Amniotic epithelial cell (primary cell): ENCODE measurements around the gene GUCA2B.

Experiments used
- DNase-seq: peaks from one replicate; pipeline ENCODE4 v3.0.0-alpha.2; 2010; ENCODE audit warnings: low read depth

GUCA2B gene

DNA sequence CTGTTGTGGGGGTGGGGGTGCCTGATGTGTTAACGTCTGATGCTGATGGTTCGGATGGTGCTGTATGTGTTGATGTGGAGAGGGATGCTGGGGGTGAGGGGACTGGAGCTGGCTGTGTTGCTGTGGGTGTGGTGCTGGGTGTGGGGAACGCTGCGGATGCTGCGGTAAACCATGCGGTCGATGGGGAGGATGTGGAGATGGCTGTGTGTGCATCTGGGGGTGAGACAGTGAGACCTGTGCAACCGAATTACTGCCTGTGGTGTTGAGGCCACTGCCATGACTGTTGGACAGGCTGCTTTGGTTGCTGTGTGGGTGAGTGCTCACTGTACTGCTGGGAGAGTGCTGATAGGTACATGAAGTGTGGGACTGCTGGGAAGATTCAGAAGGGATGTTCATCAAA, 38.1 kb downstream of the GUCA2B start:
- no peak for DNase-seq

DNA sequence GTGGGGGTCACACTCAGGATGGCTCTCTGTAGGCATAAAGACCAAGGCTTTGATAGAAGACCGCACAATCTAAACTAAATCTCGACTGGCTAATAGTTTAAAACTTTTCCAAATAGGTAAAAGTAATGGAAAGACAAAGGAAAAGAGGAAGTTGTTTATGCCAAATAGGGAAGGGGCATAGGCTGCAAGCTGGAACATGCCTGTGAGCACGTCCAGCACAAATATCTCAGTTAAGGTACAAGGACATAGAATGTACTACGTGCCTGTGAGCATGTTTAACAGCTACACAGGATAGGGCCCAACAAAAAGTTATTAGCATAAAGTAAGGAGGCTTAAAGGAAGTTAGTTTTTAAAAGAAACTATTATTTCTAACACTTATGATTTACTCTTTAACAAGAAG, 38.9 kb downstream of the GUCA2B start:
- no peak for DNase-seq

DNA sequence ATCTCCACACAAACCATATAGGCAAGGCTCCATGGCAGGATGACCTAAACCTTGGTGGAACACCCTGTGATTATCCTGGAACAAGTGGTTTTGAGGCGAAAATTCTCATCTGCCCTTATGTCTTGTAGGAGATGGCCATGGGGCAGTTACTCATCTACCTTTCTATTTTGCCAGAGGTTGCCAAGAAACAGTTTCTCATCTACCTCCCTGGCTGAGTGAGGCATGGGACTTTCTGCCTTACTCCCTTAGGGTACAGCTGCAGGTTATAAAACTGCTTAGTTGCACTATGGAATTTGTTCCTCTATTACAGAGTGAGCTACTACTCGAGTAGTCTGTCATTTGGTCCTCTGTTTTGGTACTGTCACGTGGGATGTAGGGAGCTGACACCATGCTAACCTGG, 42.6 kb downstream of the GUCA2B start:
- no peak for DNase-seq

DNA sequence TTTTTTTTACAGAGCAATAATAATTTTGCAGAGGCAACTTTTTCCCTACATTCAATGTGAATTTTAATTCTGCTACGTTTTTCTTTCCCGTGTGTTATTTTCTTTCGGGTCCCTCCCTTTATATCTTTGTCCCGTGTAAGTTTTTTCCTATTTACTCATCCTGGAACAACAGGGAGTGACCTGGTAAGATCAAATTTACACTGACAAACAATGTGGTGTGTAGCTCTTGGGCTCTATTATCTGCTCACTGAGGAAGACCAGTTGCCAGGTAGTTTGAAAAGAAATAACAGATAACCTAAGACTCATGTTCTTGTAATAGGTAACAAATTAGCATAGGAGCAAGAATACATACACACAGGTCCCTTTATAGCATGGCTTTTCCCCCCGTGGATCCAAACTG, 45.0 kb downstream of the GUCA2B start:
- DNase-seq, result no peak

- DNase-seq, result no peak
Measured at GRCh38 chr1:42201986-42202385, 48.8 kb downstream of the GUCA2B start.
